ENCODE results near the gene ARGLU1.

DNA sequence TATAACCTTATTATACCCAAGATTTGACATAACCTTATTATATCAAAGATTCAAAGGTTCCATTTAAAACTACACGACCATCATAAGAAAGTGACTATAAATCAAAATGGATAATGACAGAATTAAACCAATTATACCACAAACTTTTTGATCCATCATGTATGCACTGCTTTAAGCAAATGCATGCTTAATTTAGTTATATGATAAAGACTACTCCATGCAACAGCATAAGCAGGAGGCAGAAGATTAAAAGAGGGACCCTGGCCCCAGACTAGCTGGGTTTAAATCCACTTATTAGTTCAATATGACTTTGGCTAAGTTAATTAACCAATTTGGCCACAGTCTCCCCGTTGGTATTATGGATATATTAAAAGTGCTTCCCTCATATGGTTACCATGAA is 43.8 kb downstream of the ARGLU1 start:
- no peak for TF ChIP-seq EZH2 (IDR thresholded peaks at IDR 0.05)
- TF ChIP-seq, protein P1, sequence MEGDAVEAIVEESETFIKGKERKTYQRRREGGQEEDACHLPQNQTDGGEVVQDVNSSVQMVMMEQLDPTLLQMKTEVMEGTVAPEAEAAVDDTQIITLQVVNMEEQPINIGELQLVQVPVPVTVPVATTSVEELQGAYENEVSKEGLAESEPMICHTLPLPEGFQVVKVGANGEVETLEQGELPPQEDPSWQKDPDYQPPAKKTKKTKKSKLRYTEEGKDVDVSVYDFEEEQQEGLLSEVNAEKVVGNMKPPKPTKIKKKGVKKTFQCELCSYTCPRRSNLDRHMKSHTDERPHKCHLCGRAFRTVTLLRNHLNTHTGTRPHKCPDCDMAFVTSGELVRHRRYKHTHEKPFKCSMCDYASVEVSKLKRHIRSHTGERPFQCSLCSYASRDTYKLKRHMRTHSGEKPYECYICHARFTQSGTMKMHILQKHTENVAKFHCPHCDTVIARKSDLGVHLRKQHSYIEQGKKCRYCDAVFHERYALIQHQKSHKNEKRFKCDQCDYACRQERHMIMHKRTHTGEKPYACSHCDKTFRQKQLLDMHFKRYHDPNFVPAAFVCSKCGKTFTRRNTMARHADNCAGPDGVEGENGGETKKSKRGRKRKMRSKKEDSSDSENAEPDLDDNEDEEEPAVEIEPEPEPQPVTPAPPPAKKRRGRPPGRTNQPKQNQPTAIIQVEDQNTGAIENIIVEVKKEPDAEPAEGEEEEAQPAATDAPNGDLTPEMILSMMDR (IDR thresholded peaks at IDR 0.05), result no peak

Measured in neural progenitor cell (in vitro differentiated cells).